Neutrophil (primary cell): ENCODE measurements around the gene HOXC6.
A peak's percentile ranks its signal among the peaks of the same experiment; 100 is the strongest.

ENCODE experiments used
- H3K27ac ChIP-seq: fragments of 200-600 bp; sonication (generic); 2 replicates; pipeline ENCODE4 v1.5.1; 2016; ENCODE audit warnings: mild to moderate bottlenecking, moderate library complexity
- H3K27me3 ChIP-seq: fragments of 200-600 bp; sonication (generic); 2 replicates; pipeline ENCODE4 v1.6.0; 2016; ENCODE audit warnings: mild to moderate bottlenecking
- H3K36me3 ChIP-seq: fragments of 200-600 bp; sonication (generic); 2 replicates; pipeline ENCODE4 v1.5.1; 2017
- H3K4me1 ChIP-seq, 2 experiments: fragments of 200-600 bp in 1 of 2; sonication (generic) in 1 of 2; 1 replicate in 1 of 2; 2 replicates in 1 of 2; pipeline versions ENCODE4 v1.5.1 to v1.6.1; 2013 to 2016; ENCODE audit warnings: low read depth in 1 of 2, low read length in 1 of 2, mild to moderate bottlenecking in 1 of 2, moderate library complexity in 1 of 2; ENCODE audit not compliant: control insufficient read depth in 1 of 2, insufficient read depth in 1 of 2
- H3K4me3 ChIP-seq, 2 experiments: fragments of 200-600 bp in 1 of 2; sonication (generic) in 1 of 2; 1 replicate in 1 of 2; 2 replicates in 1 of 2; pipeline ENCODE4 v1.5.1; 2013 to 2016; ENCODE audit warnings: low read depth in 1 of 2, low read length in 1 of 2, mild to moderate bottlenecking in 1 of 2, moderate library complexity in 1 of 2
- H3K9me3 ChIP-seq: fragments of 200-600 bp; sonication (generic); 2 replicates; pipeline ENCODE4 v1.5.1; 2016
- CTCF ChIP-seq: fragments of 200-600 bp; sonication (generic); IDR thresholded peaks from 2 replicates; pipeline ENCODE4 v1.5.1; 2016; ENCODE audit warnings: antibody characterized with exemption

The HOXC6 gene

GRCh38 chr12:54004063-54004840 is 24.0 kb upstream of the HOXC6 start:
- Histone ChIP-seq H3K4me1 (peaks cover 18 to 32% of the 10 kb centered on the region in 2 experiments), H3K27ac (no peak overlapping the region), H3K27me3 (peaks cover 100% of the 10 kb centered on the region), H3K9me3 (no peaks in the 10 kb centered on the region), H3K36me3 (no peaks in the 10 kb centered on the region), H3K4me3 (no peak overlapping the region)
- TF ChIP-seq CTCF, result no peak

- Histone ChIP-seq H3K4me3 (no peak overlapping the region), H3K4me1 (peaks cover 21 to 32% of the 10 kb centered on the region in 2 experiments), H3K9me3 (no peaks in the 10 kb centered on the region), H3K27ac (no peak overlapping the region), H3K36me3 (no peaks in the 10 kb centered on the region), H3K27me3 (peaks cover 100% of the 10 kb centered on the region)
- no peak for TF ChIP-seq CTCF
Measured at GRCh38 chr12:54004841-54005530, 23.3 kb upstream of the HOXC6 start.

- Histone ChIP-seq H3K27me3 (peaks cover 100% of the 10 kb centered on the region), H3K27ac (no peak overlapping the region), H3K4me3 (no peak overlapping the region), H3K36me3 (no peaks in the 10 kb centered on the region), H3K9me3 (no peaks in the 10 kb centered on the region), H3K4me1 (peaks cover 21 to 27% of the 10 kb centered on the region in 2 experiments)
- no peak for TF ChIP-seq CTCF
Measured at GRCh38 chr12:54005531-54005852, 22.7 kb upstream of the HOXC6 start.

- Histone ChIP-seq H3K27me3 (peaks cover 100% of the 10 kb centered on the region), H3K4me1 (peaks cover 21 to 26% of the 10 kb centered on the region in 2 experiments), H3K27ac (no peak overlapping the region), H3K36me3 (no peaks in the 10 kb centered on the region), H3K9me3 (no peaks in the 10 kb centered on the region), H3K4me3 (peak overlapping the region; percentile 56 to 65)
- TF ChIP-seq CTCF, result peak; percentile 93
Measured at GRCh38 chr12:54005853-54006558, 22.2 kb upstream of the HOXC6 start.

GRCh38 chr12:54006559-54007220 is 21.6 kb upstream of the HOXC6 start:
- H3K9me3 ChIP-seq, result no peaks in the 10 kb centered on the region
- peaks cover 21 to 26% of the 10 kb centered on the region in 2 experiments for H3K4me1 ChIP-seq
- TF ChIP-seq CTCF, result no peak
- H3K36me3 ChIP-seq, result no peaks in the 10 kb centered on the region
- peaks cover 100% of the 10 kb centered on the region for H3K27me3 ChIP-seq
- no peak overlapping the region for H3K27ac ChIP-seq
- peak overlapping the region; percentile 56 to 65 for H3K4me3 ChIP-seq
